ENCODE measurements around the gene EPYC.

Gene EPYC

DNA sequence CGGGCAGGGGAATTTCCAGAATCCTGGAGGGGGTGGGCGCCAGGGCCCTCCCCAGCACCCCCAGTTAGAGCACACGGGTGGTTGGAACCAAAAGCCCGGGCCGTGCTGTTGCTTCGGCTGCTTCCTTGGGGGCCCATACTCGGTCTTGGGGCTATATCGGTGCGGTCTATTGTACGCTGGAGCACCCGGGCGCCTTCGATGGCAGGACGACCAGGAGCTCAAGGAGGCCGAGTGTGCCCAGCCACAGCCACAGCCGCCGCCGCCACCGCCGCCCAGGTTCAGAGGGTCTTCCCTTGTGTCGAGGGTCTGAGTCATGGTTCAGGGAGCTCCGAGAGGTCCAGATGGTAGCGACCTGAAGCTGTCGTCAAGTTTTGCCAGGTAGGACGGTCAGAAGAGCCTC lies 50.3 kb downstream of the EPYC start:
- DNase-seq = no peak

- peak; percentile 29 for DNase-seq
Measured at GRCh38 chr12:90953956-90954421, 50.8 kb downstream of the EPYC start.

DNA sequence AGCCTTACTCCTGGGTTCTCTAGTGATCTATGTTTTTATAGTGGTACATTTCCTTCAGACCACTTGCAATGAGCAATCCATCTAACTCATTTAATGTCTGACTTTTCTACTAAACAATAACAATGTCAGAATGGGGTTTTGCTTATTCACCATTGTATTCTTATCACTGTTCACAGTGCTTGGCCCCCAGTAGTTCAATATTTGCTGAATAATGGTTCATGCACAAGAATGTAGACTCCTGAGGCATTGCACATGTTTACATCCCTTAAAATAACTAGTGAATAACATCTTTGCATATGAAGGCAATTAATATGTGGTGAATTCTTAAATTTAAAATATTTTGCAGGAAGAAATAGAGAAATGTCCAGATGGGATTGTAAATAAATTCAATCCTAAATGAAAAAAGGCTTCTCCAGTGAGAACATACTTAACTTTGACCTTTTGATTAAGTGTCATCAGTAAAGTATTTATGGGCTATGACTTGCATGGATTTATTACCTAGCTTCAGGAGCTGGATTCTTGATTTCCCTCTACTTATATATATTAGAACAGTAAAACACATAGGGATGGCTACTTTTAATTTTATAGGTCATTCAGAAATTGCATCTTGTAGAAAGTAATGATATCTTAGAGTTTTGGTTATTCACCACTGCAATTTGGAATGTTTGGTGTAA lies 53.2 kb downstream of the EPYC start:
- no peak for DNase-seq

- no peak for DNase-seq
Measured at GRCh38 chr12:90947869-90948268, 56.9 kb downstream of the EPYC start.

DNA sequence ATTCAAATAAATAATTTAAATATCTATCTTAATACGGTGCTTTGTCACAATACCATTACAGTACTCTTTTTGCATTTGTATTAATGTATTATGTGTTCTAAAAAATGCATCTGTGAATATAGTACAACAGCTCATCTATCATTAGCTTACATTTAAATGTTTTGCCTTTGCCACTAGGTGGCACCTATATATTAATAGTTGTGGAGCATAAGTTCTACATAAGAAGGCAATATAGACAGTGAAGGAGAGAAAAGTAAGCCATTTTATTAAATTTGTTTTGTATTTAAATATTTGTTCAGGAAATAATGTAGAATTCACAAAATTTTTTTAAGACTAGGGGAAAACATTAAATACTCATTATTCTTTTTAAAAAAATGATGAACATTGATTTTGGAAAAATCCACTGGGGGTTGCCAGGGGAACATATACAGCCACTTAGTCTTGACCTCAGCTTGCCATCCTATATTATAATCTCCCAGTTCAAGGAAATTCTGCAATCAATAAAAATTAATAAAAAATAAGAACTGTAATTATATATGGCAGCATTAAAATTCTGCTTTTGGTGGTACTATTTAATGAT lies 59.6 kb downstream of the EPYC start:
- DNase-seq = no peak

- no peak for DNase-seq
Measured at GRCh38 chr12:90943255-90943654, 61.5 kb downstream of the EPYC start.

DNA sequence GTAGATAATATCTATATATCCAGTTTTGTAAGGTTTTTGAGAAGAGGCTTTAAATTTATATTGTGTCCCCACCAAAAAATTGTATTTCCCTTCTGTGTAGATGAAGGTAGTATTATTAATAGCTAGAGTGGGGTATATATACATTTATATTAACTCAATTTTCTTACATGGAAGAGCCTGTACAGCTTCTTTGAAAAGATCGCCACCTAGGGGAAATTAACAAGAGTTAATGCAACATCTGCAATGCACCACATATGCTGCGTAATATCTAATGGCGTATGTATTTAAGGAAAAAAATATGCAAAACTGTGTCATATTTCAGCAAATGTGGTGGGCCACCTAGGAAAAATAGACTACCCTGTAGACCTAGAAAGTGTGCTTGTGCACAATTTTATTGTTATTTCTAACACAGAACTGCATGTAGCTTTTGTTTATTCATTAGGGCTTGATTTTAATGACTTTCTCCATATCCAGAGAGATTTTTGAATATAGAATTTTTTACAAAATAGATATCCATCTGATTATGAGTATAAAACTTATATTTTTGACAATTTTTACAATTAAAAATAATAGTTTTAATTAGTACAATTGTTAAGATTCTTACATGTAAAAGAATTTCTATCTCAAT lies 63.8 kb downstream of the EPYC start:
- DNase-seq = no peak

DNA sequence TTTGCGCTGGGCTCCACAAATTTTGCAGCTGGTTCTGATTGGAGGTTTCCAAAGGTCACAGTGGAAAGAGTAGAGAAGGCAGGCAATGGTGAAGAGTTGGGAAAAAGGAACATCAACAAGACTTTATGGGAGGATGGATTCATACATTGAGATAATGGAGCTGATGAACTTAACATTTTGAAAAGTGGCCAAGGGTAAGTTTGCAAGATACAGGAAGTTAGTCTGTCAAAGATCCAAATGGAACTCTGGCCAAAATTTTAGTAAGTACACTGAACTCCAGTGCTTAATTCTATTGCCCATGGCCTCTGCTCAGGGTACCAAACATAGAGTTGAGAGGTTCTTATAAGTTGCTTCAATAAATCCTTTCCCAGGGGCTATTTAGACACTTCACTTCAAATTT lies 65.4 kb downstream of the EPYC start:
- DNase-seq = no peak

- DNase-seq = no peak
Measured at GRCh38 chr12:90938451-90938850, 66.3 kb downstream of the EPYC start.

GRCh38 chr12:90937651-90938050 lies 67.1 kb downstream of the EPYC start:
- DNase-seq = no peak

GRCh38 chr12:90936230-90937005 lies 68.4 kb downstream of the EPYC start:
- no peak for DNase-seq

DNA sequence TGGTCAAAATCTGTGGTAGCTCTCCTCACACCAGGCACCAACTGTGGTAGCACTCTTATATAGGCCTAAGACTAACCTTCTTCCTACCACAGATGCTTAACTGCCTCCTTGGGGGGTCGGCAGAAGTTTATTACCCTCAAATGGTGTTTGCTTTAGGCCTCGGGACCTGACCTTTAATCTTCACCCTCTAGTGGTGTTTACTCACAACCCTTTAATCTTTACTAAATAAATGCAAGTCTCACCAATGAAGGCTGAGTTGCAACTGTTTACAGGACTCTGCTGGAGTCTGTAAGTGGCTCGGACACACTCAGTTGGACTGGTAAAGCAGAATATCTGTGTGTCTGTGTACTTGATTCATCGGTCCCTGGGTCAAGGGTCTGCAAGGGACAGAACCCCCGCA lies 79.2 kb downstream of the EPYC start:
- no peak for DNase-seq

GRCh38 chr12:90924406-90924805 lies 80.4 kb downstream of the EPYC start:
- no peak for DNase-seq

DNA sequence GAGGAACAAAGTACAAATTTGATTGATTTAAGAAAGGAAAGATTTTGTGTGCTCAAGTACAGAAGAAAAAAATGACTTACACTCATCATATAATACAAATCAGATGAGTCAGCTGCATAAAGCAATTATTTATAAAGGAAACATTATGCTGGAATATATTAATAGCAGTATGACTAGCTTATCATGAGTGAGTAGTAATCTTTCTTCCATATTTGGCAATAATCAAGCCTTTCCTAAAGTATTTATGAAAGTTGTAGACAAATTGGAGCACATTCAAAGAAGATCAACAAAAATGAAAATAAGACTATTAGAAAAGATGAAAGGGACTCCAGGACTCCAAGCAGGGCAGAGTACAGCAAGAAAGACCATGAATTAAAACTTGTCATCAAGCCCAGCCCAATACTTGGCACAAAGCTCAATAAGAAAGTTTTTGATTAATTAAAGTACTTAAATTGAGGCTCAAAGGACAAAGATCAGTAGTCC lies 82.6 kb downstream of the EPYC start:
- no peak for DNase-seq

DNA sequence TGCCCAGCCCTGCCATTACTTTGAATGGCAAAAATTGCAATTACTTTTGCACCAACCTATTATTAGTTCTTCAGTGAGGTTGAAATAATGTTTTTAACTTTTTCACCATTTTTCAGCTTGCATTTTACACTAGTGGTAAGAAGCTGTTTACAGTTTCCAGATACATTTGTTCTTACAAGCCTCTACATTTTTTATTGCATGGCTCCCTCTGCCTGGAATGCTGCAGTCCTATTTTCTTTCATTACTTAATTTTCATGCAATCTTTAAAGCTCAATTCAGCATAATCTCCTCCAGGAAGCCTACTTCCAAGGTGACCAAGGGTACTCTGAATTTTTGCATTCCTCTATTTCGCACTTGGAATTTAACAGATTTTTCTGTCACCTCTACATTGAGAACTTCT lies 83.2 kb downstream of the EPYC start:
- no peak for DNase-seq

- no peak for DNase-seq
Measured at GRCh38 chr12:90920222-90920621, 84.5 kb downstream of the EPYC start.

DNA sequence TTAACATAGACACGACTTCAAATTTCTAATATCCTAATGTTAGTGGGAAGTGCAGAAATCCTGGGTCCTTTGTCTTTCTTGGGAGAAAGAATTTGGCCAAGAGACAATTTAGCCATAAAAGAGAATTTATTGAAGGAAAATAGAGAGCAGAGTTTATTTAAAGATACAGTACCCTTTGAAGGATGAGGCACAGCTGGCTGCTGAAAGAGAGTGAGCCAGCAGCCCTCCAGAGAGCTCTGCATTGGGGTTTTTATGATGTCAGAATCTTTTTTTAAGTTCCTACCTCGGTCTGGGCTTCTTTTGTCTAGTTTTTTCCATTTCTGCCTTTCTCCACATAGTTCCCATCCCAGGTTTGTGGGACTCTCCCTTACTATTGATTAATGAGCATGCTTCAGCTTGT lies 87.3 kb downstream of the EPYC start:
- DNase-seq = no peak

DNA sequence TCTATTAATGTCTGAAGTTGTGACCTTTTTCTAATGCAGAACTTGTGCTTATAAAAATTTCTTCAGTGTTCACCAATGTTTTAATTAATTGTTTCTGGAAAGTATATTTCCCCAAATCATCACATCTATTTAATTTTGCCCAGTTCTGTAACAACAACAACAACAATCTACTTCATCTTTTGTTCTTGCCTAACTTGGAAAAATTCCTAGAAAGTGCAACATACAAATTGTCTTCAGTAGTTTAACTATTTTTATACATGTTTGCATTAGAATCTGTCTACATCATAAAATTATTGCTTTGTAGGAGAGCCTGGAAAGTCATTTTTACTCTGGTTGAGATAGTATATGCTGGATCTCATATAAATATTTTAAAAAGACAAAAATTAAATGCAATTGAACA lies 88.3 kb downstream of the EPYC start:
- no peak for DNase-seq

GRCh38 chr12:90915353-90915752 lies 89.4 kb downstream of the EPYC start:
- no peak for DNase-seq

Data from stimulated activated CD4-positive, alpha-beta T cell treated with anti-CD3 and anti-CD28 coated beads, Interleukin-15, amount 100 ng/mL, for 24 hours (primary cell).